ENCODE measurements around the gene ADAMTS2.

ADAMTS2 gene

DNA sequence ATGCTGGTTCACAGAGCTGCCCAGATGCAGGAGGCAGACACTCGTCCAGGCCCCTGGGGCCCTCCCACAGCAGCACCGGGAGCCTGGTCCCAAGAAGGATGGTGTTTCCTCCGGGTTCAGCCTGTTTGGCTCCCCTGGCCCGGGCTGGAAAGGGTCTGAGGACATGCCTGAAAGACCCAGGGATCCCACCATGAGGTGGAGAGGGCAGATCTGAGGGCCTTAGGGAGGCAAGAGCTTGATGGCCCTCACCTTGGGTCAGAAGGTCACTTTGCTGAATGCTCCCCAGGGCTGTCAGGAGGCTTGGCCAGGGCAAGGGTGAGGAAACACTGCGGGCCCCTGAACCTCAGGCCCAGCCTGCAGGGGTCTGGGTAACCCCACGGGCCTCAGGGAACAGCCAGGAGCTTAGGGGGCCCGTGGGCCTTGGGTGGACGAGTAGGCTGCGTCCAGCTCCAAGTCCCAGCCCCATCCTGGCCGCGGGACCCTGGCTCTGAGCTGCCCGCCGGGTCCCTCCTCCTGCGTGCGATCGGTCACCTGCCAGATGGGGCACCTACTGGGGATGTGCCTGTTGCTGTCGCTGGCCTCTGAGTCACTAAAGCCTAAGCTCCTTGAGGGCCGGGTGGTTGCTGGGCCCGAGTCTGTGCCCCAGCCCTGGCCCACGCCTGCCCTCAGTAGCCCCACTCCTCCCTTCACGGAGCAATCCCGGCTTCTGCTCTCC is 178.9 kb downstream of the ADAMTS2 start:
- H3K4me3 ChIP-seq (ENCODE audit: insufficient read depth in 1 of 2, low read depth in 1 of 2, low read length in 2 of 2): peak overlapping the region in 1 of 2 experiments; percentile 60
- H3K23ac ChIP-seq (ENCODE audit: low read length in 2 of 2): no peak overlapping the region
- WGBS: 87% methylated on average over 22 of the region's 22 CpGs
- no peak overlapping the region for H2AK5ac ChIP-seq (ENCODE audit: low read length, severe bottlenecking)
- no peak overlapping the region for H3K4me2 ChIP-seq (ENCODE audit: low read length, poor library complexity, severe bottlenecking)
- H3K27ac ChIP-seq (ENCODE audit: low read length, poor library complexity, severe bottlenecking): no peak overlapping the region
- no peak overlapping the region for H2BK120ac ChIP-seq (ENCODE audit: low read depth, low read length)
- H2AFZ ChIP-seq (ENCODE audit: low read depth, low read length): no peak overlapping the region
- H3K14ac ChIP-seq (ENCODE audit: low read length in 2 of 2): no peak overlapping the region
- no peaks in the 10 kb centered on the region for H3K27me3 ChIP-seq (ENCODE audit: control insufficient read depth in 1 of 2, insufficient read depth in 1 of 2, low read length in 2 of 2)
- no peak for DNase-seq
- peak overlapping the region; percentile 81 for H4K8ac ChIP-seq (ENCODE audit: low read length)
- H2BK5ac ChIP-seq (ENCODE audit: low read depth, low read length, poor library complexity, severe bottlenecking): no peak overlapping the region
- H3K18ac ChIP-seq (ENCODE audit: low read depth in 1 of 2, low read length in 2 of 2): no peak overlapping the region
- H2BK15ac ChIP-seq (ENCODE audit: low read depth, poor library complexity, severe bottlenecking): no peak overlapping the region
- peak overlapping the region; percentile 72 for H3K9ac ChIP-seq (ENCODE audit: low read length)
- peak overlapping the region; percentile 54 for H4K91ac ChIP-seq (ENCODE audit: low read length)
- peak overlapping the region; percentile 18 to 61 for H2BK12ac ChIP-seq (ENCODE audit: low read length in 2 of 2)
- peaks cover 0 to 17% of the 10 kb centered on the region in 2 experiments for H3K36me3 ChIP-seq (ENCODE audit: control insufficient read depth in 1 of 2, insufficient read depth in 2 of 2, low read depth in 1 of 2, low read length in 2 of 2)
- no peaks in the 10 kb centered on the region for H3K79me1 ChIP-seq (replicated peaks; ENCODE audit: low read length, poor library complexity, severe bottlenecking)
- H3K9me3 ChIP-seq (ENCODE audit: control insufficient read depth, low read length): peaks cover 10% of the 10 kb centered on the region
- H3K4ac ChIP-seq (ENCODE audit: low read depth in 1 of 2, low read length in 2 of 2): peak overlapping the region in 1 of 2 experiments; percentile 5
- peaks cover 2% of the 10 kb centered on the region for H3K4me1 ChIP-seq (ENCODE audit: control insufficient read depth, insufficient read depth, low read depth, low read length)

DNA sequence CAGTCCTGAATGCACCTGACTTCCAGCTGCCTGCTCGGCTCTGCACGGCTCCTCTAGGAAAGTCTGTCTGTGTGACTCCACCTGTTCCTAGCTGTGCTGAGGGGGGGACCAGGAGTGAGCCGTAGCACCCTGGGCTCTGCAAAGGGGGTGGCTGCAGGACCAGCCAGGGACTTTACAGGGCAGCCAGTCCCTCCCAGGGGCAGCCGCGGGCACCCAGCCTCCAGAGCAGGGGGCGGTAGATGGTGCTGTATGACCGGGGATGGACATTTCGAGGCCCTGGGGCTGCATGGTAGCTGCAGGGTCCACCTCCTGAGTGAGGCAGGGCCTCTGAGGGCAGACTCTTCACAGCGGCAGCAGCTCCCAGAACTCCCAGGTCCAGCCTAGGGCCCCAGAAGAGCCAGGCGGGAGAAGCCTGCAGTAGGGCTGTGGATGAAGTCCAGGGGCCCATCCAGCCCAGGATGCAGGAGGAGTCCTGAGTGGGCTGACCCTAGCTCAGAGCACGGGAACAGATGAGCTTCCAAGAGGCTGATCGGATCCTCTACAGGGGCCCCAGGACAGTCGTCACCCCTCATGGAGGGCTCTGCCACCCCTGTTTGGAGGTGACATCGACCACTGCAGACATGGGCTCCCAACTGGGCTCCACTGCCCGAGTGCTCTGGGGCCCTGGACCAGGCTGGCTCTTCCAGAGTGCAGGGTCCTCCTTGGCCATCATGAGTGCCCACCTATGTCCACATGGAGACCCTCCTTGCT is 179.7 kb downstream of the ADAMTS2 start:
- Histone ChIP-seq H2BK120ac (ENCODE audit: low read depth, low read length) (no peak overlapping the region), H3K14ac (ENCODE audit: low read length in 2 of 2) (no peak overlapping the region), H3K4ac (ENCODE audit: low read depth in 1 of 2, low read length in 2 of 2) (no peak overlapping the region), H3K9ac (ENCODE audit: low read length) (no peak overlapping the region), H3K23ac (ENCODE audit: low read length in 2 of 2) (no peak overlapping the region), H2BK12ac (ENCODE audit: low read length in 2 of 2) (no peak overlapping the region), H2BK15ac (ENCODE audit: low read depth, poor library complexity, severe bottlenecking) (no peak overlapping the region), H3K4me1 (ENCODE audit: control insufficient read depth, insufficient read depth, low read depth, low read length) (peaks cover 2% of the 10 kb centered on the region), H3K36me3 (ENCODE audit: control insufficient read depth in 1 of 2, insufficient read depth in 2 of 2, low read depth in 1 of 2, low read length in 2 of 2) (peaks cover 0 to 24% of the 10 kb centered on the region in 2 experiments), H4K91ac (ENCODE audit: low read length) (peak overlapping the region; percentile 54), H3K4me3 (ENCODE audit: insufficient read depth in 1 of 2, low read depth in 1 of 2, low read length in 2 of 2) (no peak overlapping the region), H3K4me2 (ENCODE audit: low read length, poor library complexity, severe bottlenecking) (no peak overlapping the region), H3K27ac (ENCODE audit: low read length, poor library complexity, severe bottlenecking) (no peak overlapping the region), H2AFZ (ENCODE audit: low read depth, low read length) (no peak overlapping the region), H2AK5ac (ENCODE audit: low read length, severe bottlenecking) (no peak overlapping the region), H3K9me3 (ENCODE audit: control insufficient read depth, low read length) (peaks cover 10% of the 10 kb centered on the region), H2BK5ac (ENCODE audit: low read depth, low read length, poor library complexity, severe bottlenecking) (no peak overlapping the region), H4K8ac (ENCODE audit: low read length) (no peak overlapping the region), H3K27me3 (ENCODE audit: control insufficient read depth in 1 of 2, insufficient read depth in 1 of 2, low read length in 2 of 2) (no peaks in the 10 kb centered on the region), H3K18ac (ENCODE audit: low read depth in 1 of 2, low read length in 2 of 2) (no peak overlapping the region), H3K79me1 (replicated peaks; ENCODE audit: low read length, poor library complexity, severe bottlenecking) (no peaks in the 10 kb centered on the region)
- 94% methylated on average over 15 of the region's 15 CpGs for WGBS
- no peak for DNase-seq

DNA sequence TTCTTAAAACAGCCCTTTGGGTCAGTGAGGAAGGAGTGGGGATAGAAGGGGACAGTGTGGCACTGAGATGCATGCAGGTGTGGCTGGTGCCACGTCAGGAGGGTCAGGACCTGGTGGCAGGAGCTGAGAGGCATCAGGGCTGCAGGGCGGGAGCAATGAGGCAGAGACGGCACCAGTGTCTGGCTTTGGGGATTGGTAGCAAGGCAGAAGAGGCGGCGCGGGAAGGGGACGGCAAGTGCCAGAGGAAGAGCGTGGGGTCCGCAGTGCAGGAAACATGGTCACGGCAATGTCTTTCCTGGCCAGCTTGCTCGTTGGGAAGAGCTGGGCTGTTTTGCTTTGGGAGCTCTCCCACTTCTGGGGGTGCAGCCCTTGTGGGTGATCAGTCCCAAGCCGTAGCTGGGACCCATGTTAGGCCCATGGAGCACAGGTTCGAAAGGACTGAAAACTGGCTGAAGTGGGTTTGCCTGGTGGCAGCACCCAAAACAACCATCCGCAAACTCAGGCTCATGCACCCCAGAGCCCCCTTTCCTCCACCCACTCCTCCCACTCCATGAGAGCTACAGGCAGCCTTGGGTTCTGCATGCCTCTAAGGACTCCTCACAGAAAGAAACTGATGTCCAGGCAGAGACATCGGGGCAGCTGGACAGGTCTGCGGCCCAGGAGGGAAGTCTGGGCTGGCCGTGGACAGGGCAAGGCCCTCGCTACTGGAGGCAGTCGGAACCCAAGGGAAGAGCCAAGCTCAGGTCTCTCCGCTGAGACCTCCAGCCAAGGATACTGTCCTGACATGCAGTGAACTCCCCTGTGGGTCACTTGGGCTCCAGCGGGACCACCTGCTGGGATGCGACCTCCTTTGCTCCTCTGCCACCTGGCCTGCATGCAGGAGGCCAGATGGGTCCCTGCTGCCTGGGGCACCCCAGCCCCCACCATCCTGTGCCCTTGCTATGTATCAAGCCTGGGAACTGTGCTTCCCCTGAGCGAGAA is 180.6 kb downstream of the ADAMTS2 start:
- Histone ChIP-seq H2BK12ac (ENCODE audit: low read length in 2 of 2) (no peak overlapping the region), H3K18ac (ENCODE audit: low read depth in 1 of 2, low read length in 2 of 2) (no peak overlapping the region), H2BK5ac (ENCODE audit: low read depth, low read length, poor library complexity, severe bottlenecking) (no peak overlapping the region), H3K27me3 (ENCODE audit: control insufficient read depth in 1 of 2, insufficient read depth in 1 of 2, low read length in 2 of 2) (no peaks in the 10 kb centered on the region), H4K91ac (ENCODE audit: low read length) (no peak overlapping the region), H3K9ac (ENCODE audit: low read length) (no peak overlapping the region), H3K23ac (ENCODE audit: low read length in 2 of 2) (no peak overlapping the region), H3K4me1 (ENCODE audit: control insufficient read depth, insufficient read depth, low read depth, low read length) (peaks cover 2% of the 10 kb centered on the region), H2BK15ac (ENCODE audit: low read depth, poor library complexity, severe bottlenecking) (no peak overlapping the region), H3K4me2 (ENCODE audit: low read length, poor library complexity, severe bottlenecking) (no peak overlapping the region), H2AK5ac (ENCODE audit: low read length, severe bottlenecking) (no peak overlapping the region), H4K8ac (ENCODE audit: low read length) (no peak overlapping the region), H3K4me3 (ENCODE audit: insufficient read depth in 1 of 2, low read depth in 1 of 2, low read length in 2 of 2) (no peak overlapping the region), H3K27ac (ENCODE audit: low read length, poor library complexity, severe bottlenecking) (no peak overlapping the region), H3K4ac (ENCODE audit: low read depth in 1 of 2, low read length in 2 of 2) (no peak overlapping the region), H2BK120ac (ENCODE audit: low read depth, low read length) (no peak overlapping the region), H3K79me1 (replicated peaks; ENCODE audit: low read length, poor library complexity, severe bottlenecking) (no peaks in the 10 kb centered on the region), H3K9me3 (ENCODE audit: control insufficient read depth, low read length) (peaks cover 10% of the 10 kb centered on the region), H2AFZ (ENCODE audit: low read depth, low read length) (no peak overlapping the region), H3K36me3 (ENCODE audit: control insufficient read depth in 1 of 2, insufficient read depth in 2 of 2, low read depth in 1 of 2, low read length in 2 of 2) (peaks cover 0 to 28% of the 10 kb centered on the region in 2 experiments), H3K14ac (ENCODE audit: low read length in 2 of 2) (no peak overlapping the region)
- no peak for DNase-seq
- WGBS: 95% methylated on average over 23 of the region's 23 CpGs
